CD8-positive, alpha-beta memory T cell (primary cell): ENCODE measurements around the gene SH3PXD2B. TPM values are rescaled to one million over a fixed set of nuclear protein-coding genes. Genes with fewer than 3 reads are reported as not detected.

Experiments
- CTCF ChIA-PET: fragments of 350-600 bp; sonication (Branson Sonifier 250); formaldehyde crosslinking; loops from one replicate; lab custom pipeline; 2021; ENCODE audit warnings: antibody characterized with exemption; lab: Charles Lee
- POLR2A ChIA-PET: fragments of 350-600 bp; sonication (Branson Sonifier 250); formaldehyde crosslinking; loops from one replicate; lab custom pipeline; 2021; ENCODE audit warnings: antibody characterized with exemption; lab: Charles Lee
- DNase-seq, 5 donors: peaks; one replicate each; pipeline versions ENCODE4 v3.0.0 to v3.0.0-alpha.2; 2020 to 2022; ENCODE audit warnings: mixed read lengths in 1 of 5
- H3K27ac ChIP-seq: one replicate; pipeline ENCODE4 v1.7.0; 2013; ENCODE audit warnings: low read depth, mild to moderate bottlenecking, low read length, moderate library complexity
- H3K27me3 ChIP-seq: 2 replicates; pipeline ENCODE4 v1.7.0; 2013; ENCODE audit warnings: low read length, mild to moderate bottlenecking; ENCODE audit not compliant: insufficient read depth, poor library complexity, severe bottlenecking
- H3K36me3 ChIP-seq: 2 replicates; pipeline ENCODE4 v1.7.0; 2013; ENCODE audit warnings: mild to moderate bottlenecking, low read length, moderate library complexity; ENCODE audit not compliant: insufficient read depth
- H3K4me1 ChIP-seq: 2 replicates; pipeline ENCODE4 v1.7.0; 2013; ENCODE audit warnings: mild to moderate bottlenecking, low read length, moderate library complexity; ENCODE audit not compliant: insufficient read depth
- H3K4me3 ChIP-seq: 2 replicates; pipeline ENCODE4 v1.7.0; 2013; ENCODE audit warnings: mild to moderate bottlenecking, low read length
- H3K9me3 ChIP-seq: 2 replicates; pipeline ENCODE4 v1.7.0; 2013; ENCODE audit warnings: mild to moderate bottlenecking, low read length
- H3K27ac Mint-ChIP-seq, 8 donors: one replicate each; pipeline ENCODE4 v1.8.0; 2020 to 2021; ENCODE audit warnings: mixed read lengths in 8 of 8, mild to moderate bottlenecking in 6 of 8, inconsistent platforms in 3 of 8, moderate library complexity in 3 of 8
- H3K27me3 Mint-ChIP-seq, 2 donors: one replicate each; pipeline ENCODE4 v1.8.0; 2020 to 2021; ENCODE audit warnings: mixed read lengths in 2 of 2, mild to moderate bottlenecking in 1 of 2, moderate library complexity in 1 of 2
- H3K36me3 Mint-ChIP-seq, 3 donors: one replicate each; pipeline ENCODE4 v1.8.0; 2020 to 2021; ENCODE audit warnings: mixed read lengths in 3 of 3, inconsistent platforms in 1 of 3, mild to moderate bottlenecking in 1 of 3
- H3K4me1 Mint-ChIP-seq, 3 donors: one replicate each; pipeline ENCODE4 v1.8.0; 2020 to 2021; ENCODE audit warnings: mixed read lengths in 3 of 3, inconsistent platforms in 1 of 3, mild to moderate bottlenecking in 1 of 3
- H3K4me3 Mint-ChIP-seq, 7 donors: one replicate each; pipeline ENCODE4 v1.8.0; 2020 to 2021; ENCODE audit warnings: mixed read lengths in 7 of 7, mild to moderate bottlenecking in 6 of 7, moderate library complexity in 4 of 7, inconsistent platforms in 2 of 7
- H3K9me3 Mint-ChIP-seq, 5 donors: one replicate each; pipeline ENCODE4 v1.8.0; 2020 to 2022; ENCODE audit warnings: mixed read lengths in 5 of 5, mild to moderate bottlenecking in 3 of 5, moderate library complexity in 2 of 5, inconsistent platforms in 1 of 5
- polyA plus RNA-seq: library from polyadenylated mRNA; unstranded; fragments of 300-500 nt; fragmentation: Illumina TruSeq; gene quantifications from one replicate; pipeline ENCODE4 v1.2.3, GENCODE V29; 2021
- total RNA-seq, 2 experiments: library from RNA; stranded (reverse); gene quantifications; one replicate each; pipeline ENCODE4 v1.2.3, GENCODE V29; 2021

The SH3PXD2B gene
- total and polyA plus RNA-seq, 3 experiments from 2014 or later, result 0.09 to 0.15 TPM; not detected in 1

GRCh38 chr5:172388246-172388733 lies 66.0 kb downstream of the SH3PXD2B start:
- CTCF ChIA-PET, result no interaction called here
- H3K9me3 ChIP-seq, result no peaks in the 10 kb centered on the region
- Mint-ChIP-seq H3K36me3 (no peaks in the 10 kb centered on the region), H3K4me1 (no peaks in the 10 kb centered on the region), H3K27me3 (peaks cover 19 to 21% of the 10 kb centered on the region in 2 donors), H3K9me3 (peaks cover 0 to 2% (median 0%) of the 10 kb centered on the region in 5 donors), H3K4me3 (no peak overlapping the region), H3K27ac (no peak overlapping the region)
- H3K27me3 ChIP-seq, result no peaks in the 10 kb centered on the region
- no peak for DNase-seq
- H3K4me3 ChIP-seq, result no peak overlapping the region
- no peaks in the 10 kb centered on the region for H3K4me1 ChIP-seq
- H3K27ac ChIP-seq, result no peak overlapping the region
- POLR2A ChIA-PET, result no interaction called here
- H3K36me3 ChIP-seq, result no peaks in the 10 kb centered on the region

GRCh38 chr5:172385707-172386106 lies 68.6 kb downstream of the SH3PXD2B start:
- H3K4me3 Mint-ChIP-seq, result no peak overlapping the region
- ChIA-PET POLR2A (no interaction called here), CTCF (no interaction called here)

GRCh38 chr5:172385010-172385563 lies 69.2 kb downstream of the SH3PXD2B start:
- no peaks in the 10 kb centered on the region for H3K9me3 ChIP-seq
- H3K4me1 ChIP-seq, result no peaks in the 10 kb centered on the region
- H3K27ac Mint-ChIP-seq, result no peak overlapping the region
- no peaks in the 10 kb centered on the region for H3K27me3 ChIP-seq
- no peak overlapping the region for H3K27ac ChIP-seq
- H3K27me3 Mint-ChIP-seq, result peaks cover 1 to 3% of the 10 kb centered on the region in 2 donors
- H3K9me3 Mint-ChIP-seq, result no peaks in the 10 kb centered on the region
- ChIA-PET POLR2A (no interaction called here), CTCF (no interaction called here)
- no peaks in the 10 kb centered on the region for H3K36me3 ChIP-seq
- no peak overlapping the region for H3K4me3 ChIP-seq
- no peak overlapping the region for H3K4me3 Mint-ChIP-seq
- H3K36me3 Mint-ChIP-seq, result no peaks in the 10 kb centered on the region
- no peaks in the 10 kb centered on the region for H3K4me1 Mint-ChIP-seq
- DNase-seq, result no peak

More at GRCh38 chr5:172385707-172386106, 68.6 kb downstream of the SH3PXD2B start:
- H3K27ac ChIP-seq, result no peak overlapping the region
- Mint-ChIP-seq H3K9me3 (no peaks in the 10 kb centered on the region), H3K27ac (no peak overlapping the region), H3K36me3 (no peaks in the 10 kb centered on the region), H3K4me1 (no peaks in the 10 kb centered on the region), H3K27me3 (peaks cover 1 to 3% of the 10 kb centered on the region in 2 donors)
- H3K36me3 ChIP-seq, result no peaks in the 10 kb centered on the region
- H3K4me3 ChIP-seq, result no peak overlapping the region
- no peak for DNase-seq
- no peaks in the 10 kb centered on the region for H3K4me1 ChIP-seq
- no peaks in the 10 kb centered on the region for H3K9me3 ChIP-seq
- no peaks in the 10 kb centered on the region for H3K27me3 ChIP-seq

- POLR2A ChIA-PET, result no interaction called here
- no peak for DNase-seq
Measured at GRCh38 chr5:172383191-172383802, 71.0 kb downstream of the SH3PXD2B start.

GRCh38 chr5:172380987-172381643 lies 73.2 kb downstream of the SH3PXD2B start:
- no peaks in the 10 kb centered on the region for H3K4me1 ChIP-seq
- H3K36me3 ChIP-seq, result no peaks in the 10 kb centered on the region
- H3K27ac ChIP-seq, result no peak overlapping the region
- no peaks in the 10 kb centered on the region for H3K27me3 ChIP-seq
- Mint-ChIP-seq H3K36me3 (no peaks in the 10 kb centered on the region), H3K27me3 (peaks cover 1 to 6% of the 10 kb centered on the region in 2 donors), H3K4me1 (no peaks in the 10 kb centered on the region), H3K4me3 (no peak overlapping the region), H3K27ac (no peak overlapping the region), H3K9me3 (no peaks in the 10 kb centered on the region)
- no peaks in the 10 kb centered on the region for H3K9me3 ChIP-seq
- CTCF ChIA-PET, result no interaction called here
- no peak for DNase-seq
- H3K4me3 ChIP-seq, result no peak overlapping the region
- POLR2A ChIA-PET, result no interaction called here

More at GRCh38 chr5:172383191-172383802, 71.0 kb downstream of the SH3PXD2B start:
- Histone ChIP-seq H3K4me3 (no peak overlapping the region), H3K9me3 (no peaks in the 10 kb centered on the region), H3K27ac (no peak overlapping the region), H3K27me3 (no peaks in the 10 kb centered on the region), H3K4me1 (no peaks in the 10 kb centered on the region), H3K36me3 (no peaks in the 10 kb centered on the region)
- Mint-ChIP-seq H3K36me3 (no peaks in the 10 kb centered on the region), H3K27ac (no peak overlapping the region), H3K4me1 (no peaks in the 10 kb centered on the region), H3K9me3 (no peaks in the 10 kb centered on the region), H3K27me3 (peaks cover 1 to 3% of the 10 kb centered on the region in 2 donors), H3K4me3 (no peak overlapping the region)
- CTCF ChIA-PET, result no interaction called here

GRCh38 chr5:172380301-172380986 lies 73.9 kb downstream of the SH3PXD2B start:
- POLR2A ChIA-PET, result no interaction called here
- no peaks in the 10 kb centered on the region for H3K9me3 ChIP-seq
- no peak for DNase-seq
- H3K27ac ChIP-seq, result no peak overlapping the region
- H3K4me3 ChIP-seq, result no peak overlapping the region
- no peaks in the 10 kb centered on the region for H3K36me3 ChIP-seq
- Mint-ChIP-seq H3K4me3 (no peak overlapping the region), H3K36me3 (no peaks in the 10 kb centered on the region), H3K27me3 (peaks cover 1 to 8% of the 10 kb centered on the region in 2 donors), H3K27ac (no peak overlapping the region), H3K9me3 (no peaks in the 10 kb centered on the region), H3K4me1 (no peaks in the 10 kb centered on the region)
- CTCF ChIA-PET, result no interaction called here
- H3K4me1 ChIP-seq, result no peaks in the 10 kb centered on the region
- H3K27me3 ChIP-seq, result no peaks in the 10 kb centered on the region

- Histone ChIP-seq H3K4me3 (no peak overlapping the region), H3K27me3 (no peaks in the 10 kb centered on the region), H3K9me3 (no peaks in the 10 kb centered on the region), H3K36me3 (no peaks in the 10 kb centered on the region), H3K27ac (no peak overlapping the region), H3K4me1 (no peaks in the 10 kb centered on the region)
- ChIA-PET CTCF (no interaction called here), POLR2A (no interaction called here)
- Mint-ChIP-seq H3K27ac (no peak overlapping the region), H3K36me3 (no peaks in the 10 kb centered on the region), H3K27me3 (peaks cover 1 to 10% of the 10 kb centered on the region in 2 donors), H3K4me3 (no peak overlapping the region), H3K4me1 (no peaks in the 10 kb centered on the region), H3K9me3 (no peaks in the 10 kb centered on the region)
- no peak for DNase-seq
Measured at GRCh38 chr5:172379481-172379880, 74.8 kb downstream of the SH3PXD2B start.

- no peaks in the 10 kb centered on the region for H3K4me1 Mint-ChIP-seq
- Histone ChIP-seq H3K9me3 (no peaks in the 10 kb centered on the region), H3K27me3 (no peaks in the 10 kb centered on the region), H3K4me1 (no peaks in the 10 kb centered on the region), H3K4me3 (no peak overlapping the region), H3K27ac (no peak overlapping the region), H3K36me3 (no peaks in the 10 kb centered on the region)
- H3K27me3 Mint-ChIP-seq, result peaks cover 7 to 19% of the 10 kb centered on the region in 2 donors
- H3K27ac Mint-ChIP-seq, result no peak overlapping the region
- ChIA-PET CTCF (no interaction called here), POLR2A (no interaction called here)
- peaks cover 0 to 8% (median 0%) of the 10 kb centered on the region in 3 donors for H3K36me3 Mint-ChIP-seq
- no peak overlapping the region for H3K4me3 Mint-ChIP-seq
- DNase-seq, result no peak
- H3K9me3 Mint-ChIP-seq, result no peaks in the 10 kb centered on the region
Measured at GRCh38 chr5:172377856-172378255, 76.5 kb downstream of the SH3PXD2B start.
